ENCODE data around the gene GRK3. TPM values are rescaled to one million over a fixed set of nuclear protein-coding genes. Genes with fewer than 3 reads are reported as not detected.
A peak's percentile ranks its signal among the peaks of the same experiment; 100 is the strongest.

GRK3 gene
- total RNA-seq, 2 experiments from 2014 or later = 34.1 to 43.3 TPM

DNA sequence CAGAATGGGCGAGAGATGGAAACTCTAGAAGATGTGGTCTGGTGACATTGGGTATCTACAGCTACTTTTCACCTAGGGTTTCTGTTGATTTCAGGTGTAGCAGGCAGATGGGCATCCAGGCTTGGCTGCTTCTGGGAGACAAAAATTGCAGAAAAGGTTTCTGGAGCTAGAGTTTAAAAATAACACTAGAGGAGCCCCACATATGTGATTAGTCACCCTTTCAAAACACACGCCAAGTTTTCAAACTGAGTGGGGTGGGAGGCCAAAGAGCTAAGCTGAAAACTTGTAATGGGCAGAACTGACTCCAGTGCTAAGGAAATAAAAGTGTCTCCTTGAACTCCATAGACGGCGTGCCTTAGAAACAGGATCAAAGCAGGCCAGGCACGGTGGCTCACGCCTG is 80.8 kb downstream of the GRK3 start:
- Mint-ChIP-seq H3K27ac (no peak overlapping the region), H3K27me3 (no peaks in the 10 kb centered on the region), H3K4me3 (no peak overlapping the region), H3K4me1 (peaks cover 14% of the 10 kb centered on the region), H3K9me3 (ENCODE audit: low read depth) (no peaks in the 10 kb centered on the region), H3K36me3 (peaks cover 37% of the 10 kb centered on the region)
- ATAC-seq (no peak), DNase-seq (no peak)
- CTCF ChIA-PET = interaction anchor here (0.7 kb wide), 1 partner anchor 21 kb away, joined by 3 read pairs; no protein-coding TSS in a partner anchor

DNA sequence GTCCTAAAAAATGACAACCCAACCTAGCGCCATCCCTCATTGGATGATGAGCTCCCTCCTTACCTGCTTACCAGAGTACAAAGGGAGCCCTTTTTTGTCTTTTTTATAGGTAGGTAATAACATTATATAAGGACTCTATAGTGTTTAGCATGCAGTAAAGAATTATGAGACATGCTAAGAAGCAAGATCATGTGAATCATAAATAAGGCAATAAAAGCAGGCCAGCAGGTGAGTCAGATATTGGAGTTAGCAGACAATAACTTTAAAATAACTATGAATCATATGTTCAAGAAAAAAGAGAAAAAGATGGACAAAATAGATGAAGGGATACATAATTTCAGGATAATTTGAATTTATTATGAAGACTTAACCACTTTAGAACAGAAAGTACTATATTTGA is 81.5 kb downstream of the GRK3 start:
- H3K4me1 Mint-ChIP-seq = peaks cover 15% of the 10 kb centered on the region
- H3K4me3 Mint-ChIP-seq = no peak overlapping the region
- H3K9me3 Mint-ChIP-seq (ENCODE audit: low read depth) = no peaks in the 10 kb centered on the region
- ATAC-seq (no peak), DNase-seq (no peak)
- no peaks in the 10 kb centered on the region for H3K27me3 Mint-ChIP-seq
- H3K27ac Mint-ChIP-seq = no peak overlapping the region
- CTCF ChIA-PET = interaction anchor here (0.8 kb wide), 1 partner anchor 19 kb away, joined by 3 read pairs; no protein-coding TSS in a partner anchor
- peaks cover 35% of the 10 kb centered on the region for H3K36me3 Mint-ChIP-seq

DNA sequence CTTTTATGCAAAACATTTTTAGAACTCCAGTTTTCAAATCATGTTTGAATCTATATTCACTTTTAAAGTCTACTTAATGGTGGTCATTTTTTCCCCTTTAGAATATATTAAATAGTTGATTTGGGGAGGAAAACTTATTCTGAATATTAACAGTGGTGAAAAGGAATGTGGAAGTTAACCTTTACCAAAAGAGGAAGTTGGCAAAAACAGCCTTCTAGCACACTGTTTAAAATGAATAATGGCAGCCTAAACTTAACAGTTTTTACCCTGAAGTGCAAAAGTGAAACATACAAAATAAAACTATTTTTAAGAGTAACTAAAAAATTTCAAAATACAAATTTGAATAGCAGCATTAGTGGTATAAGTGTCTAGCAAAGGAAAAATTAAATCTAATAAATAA is 86.4 kb downstream of the GRK3 start:
- DNase-seq = no peak
- H3K4me3 Mint-ChIP-seq = no peak overlapping the region
- H3K36me3 Mint-ChIP-seq = peaks cover 13% of the 10 kb centered on the region
- CTCF ChIA-PET = no interaction called here
- H3K27me3 Mint-ChIP-seq = no peaks in the 10 kb centered on the region
- no peak overlapping the region for H3K27ac Mint-ChIP-seq
- peaks cover 8% of the 10 kb centered on the region for H3K4me1 Mint-ChIP-seq
- no peak for ATAC-seq
- H3K9me3 Mint-ChIP-seq (ENCODE audit: low read depth) = no peaks in the 10 kb centered on the region

DNA sequence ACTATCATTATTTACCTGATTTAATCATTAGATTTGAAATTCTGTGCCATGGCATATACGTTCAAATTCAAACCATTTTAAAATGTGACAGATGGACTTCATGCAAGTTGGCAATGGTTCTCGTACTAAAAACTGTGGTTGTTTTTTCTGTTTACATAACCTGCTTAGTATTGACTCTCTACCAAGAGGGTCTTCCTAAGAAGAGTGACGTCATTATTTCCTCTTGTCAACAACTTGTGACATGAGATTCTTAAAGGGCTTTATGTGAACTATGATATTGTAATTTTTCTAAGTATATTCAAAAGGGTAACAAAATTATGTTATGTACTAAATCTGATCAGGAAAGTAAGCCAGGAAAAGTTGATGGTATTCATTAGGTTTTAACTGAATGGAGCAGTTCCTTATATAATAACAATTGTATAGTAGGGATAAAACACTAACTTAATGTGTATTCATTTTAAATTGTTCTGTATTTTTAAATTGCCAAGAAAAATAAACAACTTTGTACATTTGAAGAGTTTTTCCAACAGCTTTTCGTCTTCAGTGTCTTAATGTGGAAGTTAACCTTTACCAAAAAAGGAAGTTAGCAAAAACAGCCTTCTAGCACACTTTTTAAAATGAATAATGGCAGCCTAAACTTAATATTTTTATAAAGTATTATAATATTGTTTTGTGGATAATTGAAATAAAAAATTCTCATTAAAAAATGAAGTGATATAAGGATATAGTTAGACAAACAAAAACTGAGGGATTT is 87.0 kb downstream of the GRK3 start:
- H3K4me1 Mint-ChIP-seq = peaks cover 12% of the 10 kb centered on the region

DNA sequence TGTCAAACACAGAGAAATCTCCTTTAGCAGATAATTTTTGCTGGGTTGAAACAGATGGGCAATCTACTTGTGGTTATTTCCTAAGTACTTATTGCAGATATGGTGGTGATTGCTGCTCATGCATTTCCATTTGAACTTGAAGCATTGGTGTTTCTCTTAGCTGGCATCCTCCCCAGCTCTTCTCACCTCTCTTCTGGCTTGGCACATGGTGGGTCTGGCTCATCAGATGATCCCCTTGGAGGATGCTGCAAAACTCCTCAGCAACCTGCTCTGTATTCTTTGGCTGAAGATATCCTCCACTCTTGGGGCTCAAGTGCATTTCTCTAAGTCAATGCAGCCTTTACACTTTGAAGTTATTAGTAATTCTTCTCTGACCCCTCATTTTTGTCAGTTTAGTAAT is 90.2 kb downstream of the GRK3 start:
- peaks cover 3% of the 10 kb centered on the region for H3K27me3 Mint-ChIP-seq
- H3K4me3 Mint-ChIP-seq = no peak overlapping the region
- H3K36me3 Mint-ChIP-seq = peaks cover 18% of the 10 kb centered on the region
- ATAC-seq (no peak), DNase-seq (no peak)
- no peak overlapping the region for H3K27ac Mint-ChIP-seq
- H3K9me3 Mint-ChIP-seq (ENCODE audit: low read depth) = no peaks in the 10 kb centered on the region
- CTCF ChIA-PET = interaction anchor here (1.6 kb wide), 1 partner anchor 118 kb away, joined by 4 read pairs; no protein-coding TSS in a partner anchor
- peaks cover 17% of the 10 kb centered on the region for H3K4me1 Mint-ChIP-seq

More for the DNA sequence above, 87.0 kb downstream of the GRK3 start:
- Mint-ChIP-seq H3K4me3 (no peak overlapping the region), H3K27ac (no peak overlapping the region), H3K27me3 (no peaks in the 10 kb centered on the region), H3K9me3 (ENCODE audit: low read depth) (no peaks in the 10 kb centered on the region), H3K36me3 (peaks cover 13% of the 10 kb centered on the region)
- DNase-seq (no peak), ATAC-seq (no peak)
- CTCF ChIA-PET = interaction anchor here (0.9 kb wide), 1 partner anchor 83 kb away, joined by 3 read pairs; no protein-coding TSS in a partner anchor

DNA sequence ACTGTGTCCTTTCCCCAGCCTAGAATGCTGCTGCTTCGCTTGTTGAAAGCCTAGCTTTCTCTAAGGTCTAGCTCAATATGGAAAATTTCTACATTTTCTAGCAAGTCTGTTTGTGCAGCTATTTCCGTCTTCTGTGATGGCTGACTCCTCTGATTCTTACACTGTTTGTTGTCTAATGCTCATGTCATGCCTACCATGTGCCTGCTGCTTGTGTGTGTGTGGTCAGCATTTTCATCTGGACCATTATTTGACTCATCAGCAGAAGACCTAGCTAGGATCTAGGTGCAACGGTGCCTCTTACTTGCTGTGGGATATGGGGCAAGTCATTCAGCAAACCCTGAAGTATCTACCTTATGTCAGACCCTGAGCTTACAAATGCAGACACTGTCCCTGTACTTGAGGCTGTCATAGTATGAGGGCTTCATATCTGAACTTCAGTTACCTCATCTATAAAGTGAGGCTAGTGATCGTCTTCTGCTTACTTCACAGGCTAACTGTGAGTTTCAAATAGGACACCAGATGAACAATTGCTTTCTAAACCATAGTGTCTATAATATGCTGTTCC is 91.0 kb downstream of the GRK3 start:
- H3K27ac Mint-ChIP-seq = no peak overlapping the region
- CTCF ChIA-PET = interaction anchor here (1.3 to 1.6 kb wide), 2 partner anchors 27 to 117 kb away, joined by 4 read pairs; no protein-coding TSS in a partner anchor
- no peaks in the 10 kb centered on the region for H3K9me3 Mint-ChIP-seq (ENCODE audit: low read depth)
- no peak overlapping the region for H3K4me3 Mint-ChIP-seq
- ATAC-seq (peak; percentile 33), DNase-seq (no peak)
- peaks cover 3% of the 10 kb centered on the region for H3K27me3 Mint-ChIP-seq
- H3K36me3 Mint-ChIP-seq = peaks cover 15% of the 10 kb centered on the region
- H3K4me1 Mint-ChIP-seq = peaks cover 16% of the 10 kb centered on the region

DNA sequence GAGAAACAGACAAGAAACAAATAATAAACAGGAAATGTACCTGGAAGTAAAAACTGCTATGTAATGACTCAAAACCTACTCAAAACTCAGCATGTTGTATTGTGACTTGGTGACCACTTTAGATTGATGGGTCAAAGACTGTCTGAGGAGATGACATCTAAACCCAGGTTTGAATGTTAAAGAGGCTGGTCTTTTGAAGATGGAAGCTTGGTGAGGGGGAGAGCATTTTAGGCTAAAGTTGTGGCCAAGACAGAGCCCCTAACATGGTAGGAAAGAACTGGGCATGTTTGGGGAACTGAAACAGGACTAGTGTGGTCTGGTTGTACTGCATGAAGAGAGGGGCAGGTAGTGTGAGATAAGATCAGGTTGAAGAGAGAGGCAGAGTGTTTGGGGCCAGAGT is 92.2 kb downstream of the GRK3 start:
- peak overlapping the region; percentile 16 for H3K27ac Mint-ChIP-seq
- no peak overlapping the region for H3K4me3 Mint-ChIP-seq
- peaks cover 16% of the 10 kb centered on the region for H3K4me1 Mint-ChIP-seq
- no peaks in the 10 kb centered on the region for H3K9me3 Mint-ChIP-seq (ENCODE audit: low read depth)
- CTCF ChIA-PET = interaction anchor here (1.3 to 1.5 kb wide), 2 partner anchors 26 to 113 kb away, joined by 4 read pairs; no protein-coding TSS in a partner anchor
- ATAC-seq (peak; percentile 64), DNase-seq (no peak)
- peaks cover 3% of the 10 kb centered on the region for H3K27me3 Mint-ChIP-seq
- peaks cover 15% of the 10 kb centered on the region for H3K36me3 Mint-ChIP-seq

DNA sequence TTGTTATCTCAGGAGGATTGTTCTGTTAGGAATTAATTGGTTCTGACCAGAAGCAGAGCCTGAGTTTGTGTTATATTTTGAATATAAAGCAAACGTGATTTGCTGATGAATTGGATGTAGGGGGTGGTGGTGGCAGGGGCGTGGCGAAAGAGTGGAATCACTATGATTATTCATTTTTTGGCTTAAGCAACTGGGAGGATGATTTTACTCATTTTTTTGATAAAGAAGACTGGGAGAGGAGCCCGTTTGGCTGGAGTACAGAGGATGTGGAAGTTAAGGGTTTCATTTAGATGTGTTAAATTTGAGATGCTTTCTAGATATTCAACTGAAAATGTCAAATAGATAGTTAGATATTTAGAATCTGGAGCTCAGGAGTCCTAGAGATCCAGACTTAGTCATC is 94.2 kb downstream of the GRK3 start:
- H3K9me3 Mint-ChIP-seq (ENCODE audit: low read depth) = no peaks in the 10 kb centered on the region
- CTCF ChIA-PET = interaction anchor here (1.4 kb wide), 1 partner anchor 35 kb away, joined by 3 read pairs; no protein-coding TSS in a partner anchor
- H3K27ac Mint-ChIP-seq = no peak overlapping the region
- DNase-seq (no peak), ATAC-seq (no peak)
- peaks cover 16% of the 10 kb centered on the region for H3K4me1 Mint-ChIP-seq
- H3K27me3 Mint-ChIP-seq = peaks cover 3% of the 10 kb centered on the region
- peaks cover 16% of the 10 kb centered on the region for H3K36me3 Mint-ChIP-seq
- no peak overlapping the region for H3K4me3 Mint-ChIP-seq

DNA sequence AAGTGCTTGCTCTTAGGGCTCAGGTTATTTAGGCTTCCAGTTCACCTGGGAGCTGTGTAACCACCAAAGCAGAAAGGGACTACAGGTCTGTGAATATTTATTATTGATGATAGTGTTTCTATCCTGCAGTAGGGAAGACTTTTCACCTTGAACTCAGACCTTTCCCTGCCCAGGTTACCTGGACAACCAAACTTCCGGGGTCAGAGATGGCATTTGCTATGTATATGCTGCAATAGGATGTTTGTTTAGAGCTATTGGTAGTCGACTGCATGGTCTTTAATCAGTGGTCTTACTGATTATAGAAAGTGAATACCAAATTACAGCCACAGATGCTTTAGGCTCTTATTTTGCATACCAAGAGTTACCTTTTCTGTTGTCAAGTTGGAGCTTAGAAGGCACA is 94.9 kb downstream of the GRK3 start:
- H3K4me3 Mint-ChIP-seq = no peak overlapping the region
- H3K27ac Mint-ChIP-seq = no peak overlapping the region
- CTCF ChIA-PET = interaction anchor here (1.4 kb wide), 1 partner anchor 36 kb away, joined by 3 read pairs; no protein-coding TSS in a partner anchor
- peaks cover 16% of the 10 kb centered on the region for H3K36me3 Mint-ChIP-seq
- H3K27me3 Mint-ChIP-seq = peaks cover 3% of the 10 kb centered on the region
- peaks cover 16% of the 10 kb centered on the region for H3K4me1 Mint-ChIP-seq
- no peak for DNase-seq
- ATAC-seq = no peak
- H3K9me3 Mint-ChIP-seq (ENCODE audit: low read depth) = no peaks in the 10 kb centered on the region

DNA sequence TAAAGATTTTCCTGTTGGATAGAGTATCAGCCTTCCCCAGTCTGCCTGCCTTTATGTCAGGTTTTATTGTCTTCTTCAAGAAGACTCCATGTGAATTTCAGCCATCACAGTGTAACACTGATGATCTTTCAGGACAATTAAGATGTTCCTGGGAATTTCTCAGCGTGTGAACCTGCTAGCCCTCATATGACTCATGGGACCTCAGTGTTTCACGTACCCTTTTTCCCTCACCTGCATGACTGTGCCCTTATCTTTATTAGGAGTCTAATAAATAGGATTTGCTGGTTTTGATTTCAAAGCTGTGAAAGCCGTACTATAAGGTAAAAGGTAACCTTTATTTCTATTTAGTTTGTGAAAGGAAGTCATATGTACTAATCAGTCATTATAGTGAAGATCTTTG is 95.9 kb downstream of the GRK3 start:
- CTCF ChIA-PET = interaction anchor here (1.4 kb wide), 1 partner anchor 37 kb away, joined by 3 read pairs; no protein-coding TSS in a partner anchor
- no peak overlapping the region for H3K27ac Mint-ChIP-seq
- H3K36me3 Mint-ChIP-seq = peaks cover 16% of the 10 kb centered on the region
- peaks cover 16% of the 10 kb centered on the region for H3K4me1 Mint-ChIP-seq
- peaks cover 3% of the 10 kb centered on the region for H3K27me3 Mint-ChIP-seq
- H3K9me3 Mint-ChIP-seq (ENCODE audit: low read depth) = no peaks in the 10 kb centered on the region
- no peak for ATAC-seq
- DNase-seq = no peak
- H3K4me3 Mint-ChIP-seq = no peak overlapping the region

DNA sequence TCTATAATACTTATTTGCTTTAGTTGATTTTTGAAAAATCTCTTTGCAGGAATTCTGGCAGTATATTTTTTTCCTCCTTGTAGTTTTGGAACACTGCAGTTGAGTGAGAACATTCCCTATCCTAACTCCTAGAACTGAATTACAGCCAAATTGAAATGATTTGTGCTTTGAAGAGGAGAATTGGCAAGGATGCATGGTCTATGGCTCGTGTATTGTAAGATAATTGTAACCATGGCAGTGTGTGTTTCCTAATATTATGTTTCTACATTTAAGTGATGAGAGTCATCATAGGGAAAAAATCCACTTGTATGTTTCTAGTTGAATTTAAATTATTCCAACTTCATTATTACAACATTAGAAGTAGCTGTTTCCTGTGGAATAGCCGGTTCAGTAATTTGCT is 96.6 kb downstream of the GRK3 start:
- no peaks in the 10 kb centered on the region for H3K9me3 Mint-ChIP-seq (ENCODE audit: low read depth)
- CTCF ChIA-PET = no interaction called here
- no peak for DNase-seq
- H3K36me3 Mint-ChIP-seq = peaks cover 16% of the 10 kb centered on the region
- H3K4me1 Mint-ChIP-seq = peaks cover 9% of the 10 kb centered on the region
- H3K4me3 Mint-ChIP-seq = no peak overlapping the region
- ATAC-seq = no peak
- no peak overlapping the region for H3K27ac Mint-ChIP-seq
- H3K27me3 Mint-ChIP-seq = peaks cover 3% of the 10 kb centered on the region

DNA sequence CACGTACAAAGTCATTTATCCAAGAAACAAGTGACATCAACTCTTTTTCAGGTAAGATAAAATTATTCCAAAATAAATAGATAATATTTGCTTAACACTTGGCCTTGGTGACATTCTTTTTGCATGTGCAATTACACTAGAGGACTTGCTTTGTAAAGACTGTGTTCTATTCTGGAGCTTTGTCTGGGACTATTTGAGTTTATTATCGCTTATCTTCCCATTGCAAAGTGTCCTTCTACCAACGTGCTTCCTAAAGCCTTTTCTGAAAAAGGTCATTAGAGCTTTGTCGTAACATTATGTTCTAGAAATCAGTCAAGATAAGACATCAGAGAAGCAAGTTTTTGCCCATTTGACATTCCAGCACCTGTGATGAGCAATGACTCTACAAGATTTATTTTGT is 99.2 kb downstream of the GRK3 start:
- peaks cover 12% of the 10 kb centered on the region for H3K4me1 Mint-ChIP-seq
- DNase-seq (no peak), ATAC-seq (no peak)
- H3K27me3 Mint-ChIP-seq = no peaks in the 10 kb centered on the region
- CTCF ChIA-PET = no interaction called here
- no peak overlapping the region for H3K4me3 Mint-ChIP-seq
- H3K27ac Mint-ChIP-seq = no peak overlapping the region
- no peaks in the 10 kb centered on the region for H3K9me3 Mint-ChIP-seq (ENCODE audit: low read depth)
- H3K36me3 Mint-ChIP-seq = peaks cover 24% of the 10 kb centered on the region

DNA sequence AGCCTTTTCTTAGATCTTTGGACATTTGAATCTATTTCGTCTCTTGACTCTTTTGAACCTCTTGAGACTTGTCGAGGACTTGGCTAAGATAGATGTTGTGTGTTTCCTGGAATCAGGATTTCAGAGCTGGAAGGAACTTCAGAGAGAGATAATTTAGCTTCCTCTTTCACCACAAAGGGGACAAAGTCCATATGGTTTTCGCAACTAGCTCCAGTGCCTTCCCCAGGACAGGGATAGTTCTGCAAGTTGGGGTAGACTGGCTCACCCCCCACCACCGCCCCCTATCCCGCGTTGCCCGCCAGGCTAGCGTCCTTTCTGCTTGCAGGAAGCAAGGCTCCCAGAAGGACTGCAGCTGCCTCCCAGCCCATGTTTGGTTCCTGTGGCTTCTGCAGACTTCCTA is 101.8 kb downstream of the GRK3 start:
- Mint-ChIP-seq H3K27ac (no peak overlapping the region), H3K36me3 (peaks cover 36% of the 10 kb centered on the region), H3K4me1 (peaks cover 13% of the 10 kb centered on the region), H3K9me3 (ENCODE audit: low read depth) (no peaks in the 10 kb centered on the region), H3K4me3 (no peak overlapping the region), H3K27me3 (no peaks in the 10 kb centered on the region)
- DNase-seq = no peak
- no peak for ATAC-seq
- CTCF ChIA-PET = interaction anchor here (0.9 to 1.3 kb wide), 2 partner anchors 21 to 107 kb away, joined by 3 read pairs; no protein-coding TSS in a partner anchor

DNA sequence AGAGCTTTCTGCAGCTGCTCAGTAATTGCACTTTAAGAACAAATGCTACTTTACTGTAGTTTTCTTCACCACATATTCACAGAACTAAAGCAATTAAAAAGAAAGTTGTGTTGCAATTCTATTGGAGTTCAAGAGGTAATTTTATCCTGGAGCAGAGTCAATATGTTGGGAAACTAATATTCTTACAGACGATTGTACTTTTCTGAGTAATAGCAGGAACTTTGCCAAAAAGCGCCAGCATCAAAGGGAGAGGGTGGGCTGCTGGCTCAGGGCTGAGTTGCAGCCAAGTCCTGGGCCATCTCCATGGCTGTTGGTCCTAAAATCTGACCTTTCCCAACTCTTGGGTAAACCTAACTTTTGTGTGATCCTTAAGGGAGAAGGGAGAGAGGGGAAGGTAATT is 104.0 kb downstream of the GRK3 start:
- peaks cover 42% of the 10 kb centered on the region for H3K36me3 Mint-ChIP-seq
- no peak for ATAC-seq
- no peak overlapping the region for H3K27ac Mint-ChIP-seq
- no peaks in the 10 kb centered on the region for H3K27me3 Mint-ChIP-seq
- DNase-seq = no peak
- peaks cover 23% of the 10 kb centered on the region for H3K4me1 Mint-ChIP-seq
- no peak overlapping the region for H3K4me3 Mint-ChIP-seq
- CTCF ChIA-PET = no interaction called here
- no peaks in the 10 kb centered on the region for H3K9me3 Mint-ChIP-seq (ENCODE audit: low read depth)

Measured in activated CD8-positive, alpha-beta memory T cell treated with anti-CD3 and anti-CD28 coated beads, Interleukin-2, amount 10 ng/mL, durations not matched to agents 7 days and 5 days (primary cell).